ENCODE data around the gene OR52I1. TPM values are rescaled to one million over a fixed set of nuclear protein-coding genes. Genes with fewer than 3 reads are reported as not detected.

Gene OR52I1
- total and polyA plus RNA-seq, 2 donors from 2014 or later = not detected

- peaks cover 0 to 3% (median 0%) of the 10 kb centered on the region in 3 donors for H3K4me1 ChIP-seq (ENCODE audit: control insufficient read depth in 2 of 3, insufficient read depth in 2 of 3, low read depth in 1 of 3, low read length in 3 of 3)
- no peak for TF ChIP-seq CTCF (IDR thresholded peaks at IDR 0.05; ENCODE audit: borderline replicate concordance, extremely low read depth, insufficient read depth)
- H3K9me3 ChIP-seq (ENCODE audit: control insufficient read depth in 2 of 3, insufficient read depth in 1 of 3, low read length in 3 of 3) = no peaks in the 10 kb centered on the region
- H3K36me3 ChIP-seq (ENCODE audit: control insufficient read depth in 2 of 3, insufficient read depth in 3 of 3, low read length in 3 of 3) = no peaks in the 10 kb centered on the region
- H3K4me3 ChIP-seq (ENCODE audit: low read length in 3 of 3) = no peak overlapping the region
- no peak for DNase-seq
- FAIRE-seq = no peak
- intact Hi-C loops (cut with DNase I) = no loop called here
- no peak overlapping the region for H3K27ac ChIP-seq (ENCODE audit: low read depth in 2 of 2, low read length in 2 of 2)
- no peak overlapping the region for H3K9ac ChIP-seq (ENCODE audit: low read length in 3 of 3)
- H3K27me3 ChIP-seq (ENCODE audit: control insufficient read depth, insufficient read depth, low read length) = no peaks in the 10 kb centered on the region
Observed at GRCh38 chr11:4637662-4638047, 43.8 kb downstream of the OR52I1 start.

GRCh38 chr11:4639931-4640330, 46.1 kb downstream of the OR52I1 start:
- TF ChIP-seq CTCF (IDR thresholded peaks at IDR 0.05; ENCODE audit: borderline replicate concordance, extremely low read depth, insufficient read depth) = no peak
- H3K27me3 ChIP-seq (ENCODE audit: control insufficient read depth, insufficient read depth, low read length) = no peaks in the 10 kb centered on the region
- H3K4me1 ChIP-seq (ENCODE audit: control insufficient read depth in 2 of 3, insufficient read depth in 2 of 3, low read depth in 1 of 3, low read length in 3 of 3) = peaks cover 0 to 3% (median 0%) of the 10 kb centered on the region in 3 donors
- intact Hi-C loops (cut with DNase I) = no loop called here
- H3K27ac ChIP-seq (ENCODE audit: low read depth in 2 of 2, low read length in 2 of 2) = no peak overlapping the region
- no peak for FAIRE-seq
- DNase-seq = no peak
- H3K4me3 ChIP-seq (ENCODE audit: low read length in 3 of 3) = no peak overlapping the region
- no peaks in the 10 kb centered on the region for H3K36me3 ChIP-seq (ENCODE audit: control insufficient read depth in 2 of 3, insufficient read depth in 3 of 3, low read length in 3 of 3)
- H3K9me3 ChIP-seq (ENCODE audit: control insufficient read depth in 2 of 3, insufficient read depth in 1 of 3, low read length in 3 of 3) = no peaks in the 10 kb centered on the region
- no peak overlapping the region for H3K9ac ChIP-seq (ENCODE audit: low read length in 3 of 3)

DNA sequence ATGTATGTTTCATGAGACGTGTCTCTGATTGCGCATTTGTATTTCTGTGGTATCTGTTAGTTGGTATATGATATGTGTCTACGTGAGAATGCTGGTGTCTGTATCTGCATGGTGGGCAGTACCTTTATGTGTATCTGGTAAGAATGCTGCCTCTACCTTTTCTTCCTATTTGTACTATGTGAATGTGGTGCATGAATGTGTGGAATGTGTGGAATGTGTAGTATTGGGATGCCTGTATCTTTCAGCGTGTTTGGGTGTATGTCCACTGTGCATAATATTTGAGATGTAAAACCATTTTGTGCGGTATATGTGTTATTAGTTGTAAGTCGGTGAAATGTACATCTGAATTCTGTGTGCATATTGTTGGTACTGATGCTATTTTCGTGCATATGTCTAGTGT, 47.7 kb downstream of the OR52I1 start:
- FAIRE-seq = no peak
- TF ChIP-seq CTCF (IDR thresholded peaks at IDR 0.05; ENCODE audit: borderline replicate concordance, extremely low read depth, insufficient read depth) = no peak

GRCh38 chr11:4642043-4642442, 48.2 kb downstream of the OR52I1 start:
- intact Hi-C loops (cut with DNase I) = no loop called here

More for the DNA sequence above, 47.7 kb downstream of the OR52I1 start:
- Histone ChIP-seq H3K36me3 (ENCODE audit: control insufficient read depth in 2 of 3, insufficient read depth in 3 of 3, low read length in 3 of 3) (no peaks in the 10 kb centered on the region), H3K27me3 (ENCODE audit: control insufficient read depth, insufficient read depth, low read length) (no peaks in the 10 kb centered on the region), H3K27ac (ENCODE audit: low read depth in 2 of 2, low read length in 2 of 2) (no peak overlapping the region), H3K4me3 (ENCODE audit: low read length in 3 of 3) (no peak overlapping the region), H3K9me3 (ENCODE audit: control insufficient read depth in 2 of 3, insufficient read depth in 1 of 3, low read length in 3 of 3) (no peaks in the 10 kb centered on the region), H3K9ac (ENCODE audit: low read length in 3 of 3) (no peak overlapping the region), H3K4me1 (ENCODE audit: control insufficient read depth in 2 of 3, insufficient read depth in 2 of 3, low read depth in 1 of 3, low read length in 3 of 3) (peaks cover 0 to 3% (median 0%) of the 10 kb centered on the region in 3 donors)
- DNase-seq = no peak
- intact Hi-C loops (cut with DNase I) = no loop called here

More at GRCh38 chr11:4642043-4642442, 48.2 kb downstream of the OR52I1 start:
- Histone ChIP-seq H3K27me3 (ENCODE audit: control insufficient read depth, insufficient read depth, low read length) (no peaks in the 10 kb centered on the region), H3K9me3 (ENCODE audit: control insufficient read depth in 2 of 3, insufficient read depth in 1 of 3, low read length in 3 of 3) (no peaks in the 10 kb centered on the region), H3K9ac (ENCODE audit: low read length in 3 of 3) (no peak overlapping the region), H3K27ac (ENCODE audit: low read depth in 2 of 2, low read length in 2 of 2) (no peak overlapping the region), H3K4me3 (ENCODE audit: low read length in 3 of 3) (no peak overlapping the region), H3K4me1 (ENCODE audit: control insufficient read depth in 2 of 3, insufficient read depth in 2 of 3, low read depth in 1 of 3, low read length in 3 of 3) (peaks cover 0 to 2% (median 0%) of the 10 kb centered on the region in 3 donors), H3K36me3 (ENCODE audit: control insufficient read depth in 2 of 3, insufficient read depth in 3 of 3, low read length in 3 of 3) (no peaks in the 10 kb centered on the region)
- FAIRE-seq (no peak), DNase-seq (no peak)
- no peak for TF ChIP-seq CTCF (IDR thresholded peaks at IDR 0.05; ENCODE audit: borderline replicate concordance, extremely low read depth, insufficient read depth)
